Measurements from ENCODE around the gene C2CD2. TPM values are rescaled to one million over a fixed set of nuclear protein-coding genes. Genes with fewer than 3 reads are reported as not detected.

C2CD2 gene
- total RNA-seq, 1 experiment from 2014 or later = 13.8 TPM

GRCh38 chr21:41894511-41894910 is 59.3 kb downstream of the C2CD2 start:
- Histone ChIP-seq H3K4me3 (no peak overlapping the region), H3K27me3 (no peaks in the 10 kb centered on the region), H3K9me3 (no peaks in the 10 kb centered on the region), H3K36me3 (peaks cover 40% of the 10 kb centered on the region)
- no peak for DNase-seq

GRCh38 chr21:41892726-41893125 is 61.1 kb downstream of the C2CD2 start:
- H3K36me3 ChIP-seq = peaks cover 43% of the 10 kb centered on the region
- H3K9me3 ChIP-seq = no peaks in the 10 kb centered on the region
- no peak overlapping the region for H3K4me3 ChIP-seq
- no peaks in the 10 kb centered on the region for H3K27me3 ChIP-seq
- DNase-seq = no peak

- Histone ChIP-seq H3K27me3 (no peaks in the 10 kb centered on the region), H3K4me3 (no peak overlapping the region), H3K9me3 (no peaks in the 10 kb centered on the region), H3K36me3 (peaks cover 47% of the 10 kb centered on the region)
- no peak for DNase-seq
These were observed 62.7 kb downstream of the C2CD2 start for GRCh38 chr21:41891132-41891531.

- H3K9me3 ChIP-seq = no peaks in the 10 kb centered on the region
- no peak overlapping the region for H3K4me3 ChIP-seq
- DNase-seq = no peak
- H3K27me3 ChIP-seq = no peaks in the 10 kb centered on the region
- peaks cover 41% of the 10 kb centered on the region for H3K36me3 ChIP-seq
These were observed 63.5 kb downstream of the C2CD2 start for GRCh38 chr21:41890355-41890754.

GRCh38 chr21:41888749-41889376 is 65.0 kb downstream of the C2CD2 start:
- Histone ChIP-seq H3K36me3 (peaks cover 29% of the 10 kb centered on the region), H3K4me3 (no peak overlapping the region), H3K27me3 (no peaks in the 10 kb centered on the region), H3K9me3 (no peaks in the 10 kb centered on the region)
- DNase-seq = no peak

- no peaks in the 10 kb centered on the region for H3K9me3 ChIP-seq
- DNase-seq = no peak
- no peaks in the 10 kb centered on the region for H3K27me3 ChIP-seq
- H3K36me3 ChIP-seq = peaks cover 27% of the 10 kb centered on the region
- H3K4me3 ChIP-seq = no peak overlapping the region
These were observed 66.2 kb downstream of the C2CD2 start for GRCh38 chr21:41887667-41888066.

GRCh38 chr21:41886328-41886727 is 67.5 kb downstream of the C2CD2 start:
- Histone ChIP-seq H3K4me3 (no peak overlapping the region), H3K36me3 (peaks cover 25% of the 10 kb centered on the region), H3K27me3 (no peaks in the 10 kb centered on the region), H3K9me3 (no peaks in the 10 kb centered on the region)
- DNase-seq = no peak

GRCh38 chr21:41885341-41886024 is 68.3 kb downstream of the C2CD2 start:
- Histone ChIP-seq H3K27me3 (no peaks in the 10 kb centered on the region), H3K36me3 (peaks cover 22% of the 10 kb centered on the region), H3K9me3 (no peaks in the 10 kb centered on the region), H3K4me3 (no peak overlapping the region)
- DNase-seq = no peak

- no peak overlapping the region for H3K4me3 ChIP-seq
- H3K27me3 ChIP-seq = no peaks in the 10 kb centered on the region
- H3K36me3 ChIP-seq = peaks cover 21% of the 10 kb centered on the region
- no peaks in the 10 kb centered on the region for H3K9me3 ChIP-seq
- DNase-seq = no peak
These were observed 69.3 kb downstream of the C2CD2 start for GRCh38 chr21:41884501-41885030.

GRCh38 chr21:41883582-41883981 is 70.2 kb downstream of the C2CD2 start:
- Histone ChIP-seq H3K36me3 (peaks cover 14% of the 10 kb centered on the region), H3K27me3 (no peaks in the 10 kb centered on the region), H3K9me3 (no peaks in the 10 kb centered on the region), H3K4me3 (no peak overlapping the region)
- DNase-seq = peak; percentile 21

- no peak overlapping the region for H3K4me3 ChIP-seq
- no peaks in the 10 kb centered on the region for H3K36me3 ChIP-seq
- DNase-seq = no peak
- no peaks in the 10 kb centered on the region for H3K27me3 ChIP-seq
- H3K9me3 ChIP-seq = no peaks in the 10 kb centered on the region
These were observed 72.8 kb downstream of the C2CD2 start for GRCh38 chr21:41881051-41881450.

- Histone ChIP-seq H3K4me3 (peak overlapping the region; percentile 83), H3K36me3 (no peaks in the 10 kb centered on the region), H3K9me3 (no peaks in the 10 kb centered on the region), H3K27me3 (no peaks in the 10 kb centered on the region)
- DNase-seq = no peak
These were observed 73.7 kb downstream of the C2CD2 start for GRCh38 chr21:41880153-41880552.

- no peaks in the 10 kb centered on the region for H3K9me3 ChIP-seq
- peak within 1 kb of the TSS; percentile 90 for H3K4me3 ChIP-seq
- DNase-seq = peak; percentile 92
- H3K36me3 ChIP-seq = no peaks in the 10 kb centered on the region
- no peaks in the 10 kb centered on the region for H3K27me3 ChIP-seq
These were observed 74.4 kb downstream of the C2CD2 start, which contains the start of gene PRDM15 for GRCh38 chr21:41879190-41879998. TSS of gene PRDM15 (minus strand) at chr21:41879344. CDS start at chr21:41860363, 18,981 bp downstream.

GRCh38 chr21:41878831-41879189 is 75.0 kb downstream of the C2CD2 start:
- peak; percentile 85 for DNase-seq
- peak overlapping the region; percentile 90 for H3K4me3 ChIP-seq
- H3K27me3 ChIP-seq = no peaks in the 10 kb centered on the region
- no peaks in the 10 kb centered on the region for H3K9me3 ChIP-seq
- no peaks in the 10 kb centered on the region for H3K36me3 ChIP-seq

- Histone ChIP-seq H3K27me3 (no peaks in the 10 kb centered on the region), H3K9me3 (no peaks in the 10 kb centered on the region), H3K4me3 (peak overlapping the region; percentile 90), H3K36me3 (peaks cover 4% of the 10 kb centered on the region; the same call in 1 of the 2 replicates)
- DNase-seq = no peak
These were observed 75.7 kb downstream of the C2CD2 start for GRCh38 chr21:41877901-41878830.

Data from MG63 (cell line).